HG03097 (cell line): ENCODE data around the gene GAS2.

Experiments used
- ATAC-seq: cut with Tn5 transposase; IDR thresholded peaks from one replicate; pipeline ENCODE4 v1.9.1; 2021; ENCODE audit not compliant: unreplicated experiment, low FRiP score

GAS2 gene

DNA sequence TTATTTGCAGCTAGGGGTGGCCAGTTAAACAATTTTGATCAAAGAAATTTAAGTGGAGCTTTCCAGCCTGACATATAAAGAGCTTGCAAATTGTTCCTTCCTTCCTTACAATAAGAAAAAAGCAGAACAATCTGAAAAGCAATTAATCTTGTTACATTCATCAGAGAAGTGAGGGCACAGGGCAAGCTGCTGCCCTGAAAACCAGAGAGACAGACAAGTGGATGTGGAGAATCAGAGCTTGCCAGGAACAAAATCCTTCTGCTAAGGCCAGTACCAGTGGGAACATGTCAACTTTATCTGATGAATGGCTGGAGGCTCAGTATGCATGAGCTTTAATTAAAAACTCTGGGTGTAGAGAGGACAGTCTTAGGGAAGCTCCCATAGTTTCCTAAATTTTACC, 185.1 kb downstream of the GAS2 start:
- ATAC-seq: no peak

DNA sequence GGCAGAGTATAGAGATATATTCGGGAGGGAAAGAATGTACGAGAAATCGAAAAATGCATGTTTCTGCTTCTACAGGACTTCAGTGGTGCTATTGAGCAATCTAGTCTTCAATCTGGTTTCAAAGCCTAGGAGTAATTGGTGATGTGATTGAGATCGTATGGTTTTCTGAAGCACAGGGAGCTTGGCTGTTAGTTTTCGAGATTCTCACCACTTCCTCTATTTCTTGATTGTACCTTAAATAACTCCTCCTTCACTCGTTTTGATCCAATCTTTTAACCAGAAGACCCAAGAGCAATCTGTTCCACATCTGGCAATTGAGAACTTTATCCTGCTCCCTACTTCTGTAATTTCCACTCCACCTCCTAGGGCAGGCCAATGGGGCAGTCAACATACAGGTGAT, 193.3 kb downstream of the GAS2 start:
- no peak for ATAC-seq

DNA sequence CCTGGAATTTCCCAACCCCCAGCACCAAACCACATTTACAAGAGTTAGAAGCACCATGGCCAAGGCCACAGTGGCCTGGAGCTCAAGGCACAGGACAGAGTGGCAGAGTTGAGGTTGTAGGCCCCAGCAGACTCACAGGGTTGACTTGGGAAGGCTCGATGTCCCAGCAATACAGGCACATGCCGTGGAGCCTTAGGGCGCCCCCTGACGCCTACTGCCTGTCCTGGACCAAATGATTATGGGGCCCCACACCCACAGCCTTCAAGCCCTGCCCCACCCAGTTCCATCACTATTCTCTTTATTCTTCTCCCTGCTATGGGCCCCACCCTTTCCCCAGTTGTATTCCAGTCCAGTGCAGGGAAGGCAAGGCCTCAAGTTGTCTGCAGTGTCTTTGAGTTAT, 193.8 kb downstream of the GAS2 start, which contains the start of gene CCDC179:
Gene CCDC179, minus strand, starts transcription at position 234 of the 400 bp plus-strand sequence. Its CDS starts 53 bp downstream, at position 181.
- ATAC-seq: no peak
